HG02870 (cell line): ENCODE measurements around the gene NBEA.
A peak's percentile ranks its signal among the peaks of the same experiment; 100 is the strongest.

Experiments
- ATAC-seq: cut with Tn5 transposase; IDR thresholded peaks from one replicate; pipeline ENCODE4 v1.9.1; 2021; ENCODE audit warnings: mild to moderate bottlenecking, moderate library complexity; ENCODE audit not compliant: unreplicated experiment

NBEA gene

DNA sequence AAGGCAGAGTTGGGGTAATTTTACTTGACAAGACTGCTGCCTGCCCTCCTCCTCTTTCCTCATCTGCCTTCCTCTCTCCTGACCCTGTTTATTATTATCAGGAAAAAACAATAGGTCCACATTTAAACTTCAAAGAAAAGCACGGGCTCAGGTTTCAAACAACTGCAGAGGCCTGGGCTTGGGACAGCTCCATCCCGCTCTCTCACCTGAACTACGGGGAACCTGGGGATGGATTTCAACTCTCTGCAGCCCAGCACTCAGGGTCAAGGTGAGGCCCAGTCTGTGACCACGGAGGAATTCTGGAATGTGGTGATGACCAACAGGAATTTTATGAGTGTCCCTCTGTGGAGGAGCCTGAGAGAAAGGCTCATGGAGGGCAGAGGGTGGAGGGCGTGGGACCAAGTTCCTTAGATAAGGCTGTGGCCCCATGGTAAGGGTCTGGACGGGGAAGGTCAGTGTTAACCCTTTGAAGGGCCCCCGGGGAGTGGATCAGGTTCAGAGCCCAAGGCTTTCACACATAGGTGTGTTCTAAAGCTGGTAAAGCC lies 755.2 kb downstream of the NBEA start:
- no peak for ATAC-seq

DNA sequence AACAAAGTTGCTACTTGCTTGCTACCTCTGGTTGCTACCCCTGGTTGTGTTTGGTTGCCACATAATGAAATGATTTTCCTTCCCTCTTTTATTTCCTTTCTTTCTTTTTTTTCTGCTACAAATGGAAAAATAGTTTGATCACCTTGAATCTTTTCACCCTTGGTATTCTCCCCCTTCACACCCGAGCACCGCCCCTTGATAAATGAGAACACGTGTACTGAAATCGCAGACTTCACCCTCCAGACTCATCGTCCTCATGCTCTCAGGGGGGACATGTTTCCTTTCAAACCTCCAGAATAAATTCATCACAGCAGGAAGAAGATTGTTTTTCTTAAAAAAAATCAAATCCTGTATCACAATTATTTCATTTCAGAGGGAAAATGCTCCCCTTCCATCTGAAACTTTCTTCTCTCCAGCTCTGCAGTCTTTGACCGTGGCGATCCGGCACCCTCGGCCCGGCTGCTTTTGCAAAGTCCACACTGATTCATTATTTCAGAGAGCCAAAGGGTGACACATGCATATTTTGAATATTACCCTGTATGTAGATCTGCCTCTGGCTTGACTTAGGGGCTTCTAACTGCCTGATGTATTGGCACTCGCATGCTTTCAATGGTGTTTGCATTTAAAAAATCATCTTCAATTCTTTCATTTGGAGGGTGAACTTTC lies 757.0 kb downstream of the NBEA start:
- no peak for ATAC-seq

DNA sequence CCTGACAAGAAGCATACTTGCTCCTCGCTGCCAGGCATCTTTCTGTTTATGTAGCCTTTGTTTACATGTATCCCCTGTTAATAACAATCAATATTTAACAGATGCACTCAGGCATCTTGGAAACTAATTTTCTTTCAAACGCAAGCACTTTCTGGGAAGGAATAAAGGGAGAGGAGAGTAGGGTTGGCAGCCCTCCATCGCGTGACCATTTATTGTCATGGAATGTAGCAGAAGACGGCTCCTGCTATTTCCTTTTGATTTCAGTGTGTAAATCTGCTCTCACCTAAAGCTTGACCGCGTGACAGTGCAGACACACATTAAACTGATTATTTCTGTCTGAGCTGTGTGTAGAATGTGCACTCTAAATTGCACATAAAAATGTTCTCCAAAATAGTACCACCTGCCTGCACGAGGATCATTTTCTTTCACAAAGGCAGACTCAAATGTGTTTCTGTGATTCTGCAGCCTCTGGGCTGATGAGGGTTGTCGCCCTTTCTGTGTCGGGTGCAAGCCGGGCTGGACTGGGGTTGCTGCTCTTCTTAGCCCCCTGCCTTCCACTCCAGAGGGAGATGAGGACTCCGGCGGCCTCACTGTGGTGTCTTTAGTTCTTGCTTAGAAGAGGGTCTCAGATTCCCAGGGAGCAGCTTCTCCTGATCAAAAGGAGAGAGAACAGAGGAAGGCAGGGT lies 757.9 kb downstream of the NBEA start:
- ATAC-seq = no peak

DNA sequence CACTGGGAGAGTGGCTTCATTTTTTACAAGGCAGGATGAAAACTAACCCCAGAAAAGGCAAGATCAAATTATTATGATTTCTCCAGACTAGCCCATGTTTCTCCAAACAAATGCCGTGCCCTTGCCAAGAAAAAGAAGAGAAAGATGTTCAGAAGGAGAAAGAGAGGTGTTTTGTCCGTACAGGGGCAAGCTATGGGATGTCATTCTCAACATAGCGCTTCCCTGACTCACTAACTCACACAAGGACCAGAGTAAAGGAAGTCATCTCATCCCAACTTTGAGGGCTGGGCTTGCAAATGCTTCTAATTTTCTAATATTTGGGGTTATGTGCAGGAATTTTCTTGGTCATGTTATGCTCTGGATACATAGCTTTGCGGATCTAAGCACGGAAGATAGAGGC lies 758.6 kb downstream of the NBEA start:
- no peak for ATAC-seq

DNA sequence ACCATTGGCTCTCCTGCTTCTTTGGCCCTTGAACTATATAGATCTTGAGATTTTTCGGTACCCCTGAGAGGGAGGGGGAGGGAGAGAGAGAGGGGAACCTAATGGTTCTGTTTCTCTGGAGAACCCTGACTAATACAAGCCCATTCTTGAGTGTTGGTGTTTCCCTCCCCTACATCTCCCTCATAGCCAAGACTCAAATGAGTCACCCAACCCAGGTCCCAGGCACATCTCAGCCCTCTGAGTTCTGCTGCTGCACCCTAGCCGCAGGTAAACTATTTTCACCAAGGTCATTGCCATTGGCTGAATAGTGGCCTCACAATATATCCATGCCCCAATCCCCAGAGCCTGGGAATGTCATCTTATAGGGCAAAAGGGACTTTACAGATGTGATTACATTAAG lies 760.2 kb downstream of the NBEA start:
- no peak for ATAC-seq

DNA sequence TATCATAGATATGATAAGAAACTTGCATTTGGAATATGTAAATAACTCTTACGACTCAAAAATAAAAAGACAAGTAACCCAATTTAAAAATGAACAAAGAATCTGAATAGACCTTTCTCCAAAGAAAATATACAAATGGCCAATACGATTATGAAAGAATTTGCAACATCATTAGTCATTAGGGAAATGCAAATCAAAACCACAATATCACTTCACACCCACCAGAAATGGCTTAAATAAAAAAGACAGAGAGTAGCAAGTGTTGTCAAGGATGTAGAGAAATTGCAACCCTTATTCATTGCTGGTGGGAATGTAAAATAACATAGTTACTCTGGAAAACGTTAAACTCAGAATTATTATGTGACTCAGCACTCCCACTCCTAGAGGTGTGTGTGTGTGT lies 761.0 kb downstream of the NBEA start:
- ATAC-seq = no peak

DNA sequence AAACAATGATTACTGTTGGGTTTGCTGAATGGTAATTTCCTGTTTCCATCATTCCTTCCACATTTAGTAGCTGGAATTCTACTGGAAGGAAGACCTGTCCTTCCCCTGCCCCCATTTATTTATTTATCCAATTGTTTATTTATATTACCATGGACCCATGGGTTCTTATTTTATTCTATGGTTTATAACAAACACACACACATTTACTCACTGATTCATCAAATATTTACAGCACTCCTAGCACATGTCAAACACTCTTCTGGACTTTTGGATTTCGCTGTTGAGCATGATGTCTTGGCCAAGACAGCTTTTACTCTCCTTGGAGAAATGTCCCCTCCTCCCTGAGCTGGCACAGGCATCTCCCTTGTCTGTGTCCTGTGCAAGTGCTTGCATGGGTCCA lies 762.3 kb downstream of the NBEA start:
- no peak for ATAC-seq

DNA sequence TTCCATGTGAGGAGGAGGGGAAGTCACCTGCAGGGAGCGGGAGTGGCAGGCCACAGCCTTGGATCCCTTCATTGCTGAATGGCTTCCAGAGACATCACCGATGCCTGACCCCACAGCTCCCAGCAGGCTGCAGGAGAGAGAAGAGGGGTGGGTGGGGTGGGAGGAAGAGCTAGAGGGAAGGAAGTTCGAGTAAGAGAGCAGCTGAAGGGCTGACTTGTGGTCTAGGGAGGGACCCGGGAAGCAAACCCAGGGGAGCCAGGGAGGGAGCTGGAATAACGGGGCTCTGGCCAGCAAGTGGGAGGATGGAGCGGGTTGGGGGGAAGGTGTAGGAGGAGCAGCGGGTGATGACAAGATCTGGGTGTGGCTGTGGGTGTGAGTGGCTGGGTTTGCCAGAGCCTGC lies 764.2 kb downstream of the NBEA start:
- no peak for ATAC-seq

GRCh38 chr13:35706721-35707120 lies 764.7 kb downstream of the NBEA start:
- ATAC-seq = no peak

GRCh38 chr13:35711909-35712308 lies 769.8 kb downstream of the NBEA start:
- no peak for ATAC-seq

DNA sequence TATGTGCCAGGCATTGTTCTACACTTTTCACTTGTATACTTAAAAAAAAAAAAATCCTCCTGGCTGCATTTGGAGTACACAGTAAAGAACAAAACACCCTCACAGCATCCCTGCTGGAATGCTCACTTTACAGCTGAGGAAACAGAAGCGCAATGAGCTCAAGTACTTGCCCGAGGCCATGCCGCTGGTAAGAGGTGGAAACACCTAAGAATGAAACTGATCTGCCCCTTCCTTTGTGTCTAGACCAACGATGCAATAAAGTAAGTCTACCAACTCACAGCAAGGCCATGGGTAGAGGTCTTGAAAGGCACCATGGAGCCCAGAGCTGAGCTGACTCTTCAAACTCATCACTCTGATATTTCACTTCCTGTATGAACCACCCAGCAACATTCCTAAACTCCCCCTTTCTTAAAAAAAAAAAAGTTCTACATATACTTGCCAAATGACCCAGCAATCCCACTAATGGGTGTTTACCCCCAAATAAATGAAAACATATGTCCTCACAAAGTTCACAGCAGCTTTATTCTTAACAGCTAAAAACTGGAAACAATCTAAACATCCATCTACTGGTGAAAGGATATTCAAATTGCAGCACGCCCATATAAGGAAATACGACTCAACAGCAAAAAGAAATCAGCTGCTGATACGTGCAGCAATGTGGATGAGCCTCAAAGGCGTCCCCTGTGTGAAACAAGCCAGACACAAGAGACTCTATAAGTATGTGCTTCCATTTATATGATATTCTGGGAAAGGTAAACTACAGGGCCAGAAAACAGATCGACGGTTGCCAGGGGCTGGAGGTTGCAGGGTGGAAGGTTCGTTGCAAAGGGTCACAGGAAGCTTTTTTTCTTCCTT lies 771.1 kb downstream of the NBEA start:
- ATAC-seq = no peak

- no peak for ATAC-seq
Observed at GRCh38 chr13:35714121-35714520, 772.1 kb downstream of the NBEA start.

GRCh38 chr13:35714588-35715377 lies 772.7 kb downstream of the NBEA start:
- no peak for ATAC-seq

DNA sequence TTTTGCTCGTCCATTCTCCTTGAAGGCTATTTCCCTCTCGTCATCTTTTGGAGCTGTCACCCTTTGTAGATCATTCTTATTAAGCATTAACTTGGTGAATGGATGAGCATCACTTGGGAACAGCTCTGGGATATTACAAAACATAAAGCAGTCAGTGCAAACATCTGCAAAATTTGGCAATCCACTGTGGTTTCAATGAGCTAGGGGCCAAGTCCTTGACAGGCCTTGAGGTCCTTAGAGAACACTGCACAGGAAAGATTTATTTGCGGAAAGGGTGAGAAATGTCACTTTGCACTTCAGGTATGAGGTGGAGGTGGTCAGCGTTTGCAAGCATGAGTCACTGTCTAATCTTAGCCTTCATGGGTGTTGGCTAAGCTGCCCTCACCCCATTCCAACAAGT lies 774.1 kb downstream of the NBEA start:
- no peak for ATAC-seq

- no peak for ATAC-seq
Observed at GRCh38 chr13:35716729-35717128, 774.7 kb downstream of the NBEA start.

- no peak for ATAC-seq
Observed at GRCh38 chr13:35718084-35718483, 776.0 kb downstream of the NBEA start.

GRCh38 chr13:35720290-35720689 lies 778.2 kb downstream of the NBEA start:
- ATAC-seq = no peak

DNA sequence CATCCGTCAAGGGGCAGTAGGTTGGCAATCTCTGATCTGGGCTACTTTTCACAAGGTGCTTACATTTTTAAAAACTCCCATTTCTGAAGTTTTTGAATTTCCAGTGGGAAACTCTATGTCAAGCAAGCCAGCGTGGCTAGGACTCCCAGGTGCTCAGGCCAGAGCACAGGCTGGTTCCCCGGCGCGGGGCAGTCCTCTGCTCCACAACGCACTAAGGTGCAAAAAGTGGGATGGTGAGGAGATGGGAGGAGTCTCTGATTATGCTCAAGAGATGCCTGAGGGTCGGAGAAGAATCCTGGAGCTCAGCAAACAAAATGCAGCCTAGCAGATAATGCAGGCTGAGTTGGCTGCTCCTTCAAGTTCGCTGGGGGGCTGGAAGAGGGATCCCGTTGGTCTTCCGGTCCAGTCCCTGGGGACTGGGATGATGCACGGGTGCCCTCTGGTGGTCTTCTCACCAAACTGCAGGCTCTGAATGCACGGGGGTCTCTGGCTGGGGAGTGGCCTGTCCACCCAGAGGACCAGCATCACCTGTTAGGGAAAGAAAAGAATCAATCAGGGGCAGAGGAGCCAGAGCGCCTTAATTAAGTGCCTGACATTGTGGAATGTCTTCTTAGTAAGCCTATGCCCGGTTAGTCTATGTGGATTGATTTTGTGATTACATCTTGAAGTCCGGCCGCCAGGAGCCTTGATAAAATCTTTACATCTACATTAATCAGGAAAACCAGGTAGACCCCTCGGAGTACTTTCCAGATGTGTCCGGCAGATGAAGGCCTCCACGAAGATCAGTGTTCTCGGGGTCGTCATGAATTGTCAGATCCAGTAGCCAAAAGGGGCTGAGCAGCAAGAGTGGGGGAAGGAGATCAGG lies 778.9 kb downstream of the NBEA start:
- ATAC-seq = peak; percentile 68
